Stimulated activated naive CD8-positive, alpha-beta T cell treated with anti-CD3 and anti-CD28 coated beads, Interleukin-15, Interleukin-2, amounts not matched to agents 100 ng/mL and 50 ng/mL, for 24 hours (primary cell): ENCODE data around the gene CTNNA3.

Source experiments
- H3K27ac Mint-ChIP-seq: one replicate; pipeline ENCODE4 v1.8.0; 2021; ENCODE audit warnings: mild to moderate bottlenecking, mixed read lengths
- H3K27me3 Mint-ChIP-seq: one replicate; pipeline ENCODE4 v1.8.0; 2021; ENCODE audit warnings: mixed read lengths
- H3K36me3 Mint-ChIP-seq: one replicate; pipeline ENCODE4 v1.8.0; 2021; ENCODE audit warnings: low read depth, mixed read lengths
- H3K4me1 Mint-ChIP-seq: one replicate; pipeline ENCODE4 v1.8.0; 2021; ENCODE audit warnings: low read depth, mixed read lengths
- H3K4me3 Mint-ChIP-seq: one replicate; pipeline ENCODE4 v1.8.0; 2021; ENCODE audit warnings: mild to moderate bottlenecking, mixed read lengths
- H3K9me3 Mint-ChIP-seq: one replicate; pipeline ENCODE4 v1.8.0; 2021; ENCODE audit warnings: mixed read lengths

Gene CTNNA3

DNA sequence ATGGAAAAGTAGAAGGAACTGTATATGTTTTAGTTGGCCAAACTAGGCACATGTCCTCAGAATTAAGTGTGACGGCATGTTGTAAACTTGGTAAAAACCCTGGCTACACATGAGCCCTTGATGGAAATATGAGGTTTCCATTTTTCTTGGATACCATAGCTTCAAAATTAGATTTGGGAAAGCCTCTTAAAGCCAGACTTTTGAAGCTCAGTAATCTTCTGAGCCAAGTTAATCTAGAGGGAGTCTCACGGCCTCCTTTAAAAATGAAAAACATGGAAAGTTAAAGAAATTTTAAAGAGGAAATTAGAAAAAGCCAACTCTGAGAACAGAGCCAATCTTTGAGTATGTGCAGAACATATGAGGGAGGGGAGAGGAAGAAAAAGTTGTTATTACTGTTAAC lies 376.0 kb downstream of the CTNNA3 start:
- peaks cover 17% of the 10 kb centered on the region for H3K9me3 Mint-ChIP-seq
- H3K27ac Mint-ChIP-seq, result no peak overlapping the region
- no peaks in the 10 kb centered on the region for H3K4me1 Mint-ChIP-seq
- no peaks in the 10 kb centered on the region for H3K36me3 Mint-ChIP-seq
- H3K27me3 Mint-ChIP-seq, result no peaks in the 10 kb centered on the region
- H3K4me3 Mint-ChIP-seq, result no peak overlapping the region

GRCh38 chr10:67308912-67309311 lies 387.1 kb downstream of the CTNNA3 start:
- no peak overlapping the region for H3K4me3 Mint-ChIP-seq
- H3K27me3 Mint-ChIP-seq, result no peaks in the 10 kb centered on the region
- H3K9me3 Mint-ChIP-seq, result no peaks in the 10 kb centered on the region
- H3K4me1 Mint-ChIP-seq, result no peaks in the 10 kb centered on the region
- H3K36me3 Mint-ChIP-seq, result no peaks in the 10 kb centered on the region
- no peak overlapping the region for H3K27ac Mint-ChIP-seq

GRCh38 chr10:67306588-67307205 lies 389.3 kb downstream of the CTNNA3 start:
- H3K9me3 Mint-ChIP-seq, result peaks cover 4% of the 10 kb centered on the region

DNA sequence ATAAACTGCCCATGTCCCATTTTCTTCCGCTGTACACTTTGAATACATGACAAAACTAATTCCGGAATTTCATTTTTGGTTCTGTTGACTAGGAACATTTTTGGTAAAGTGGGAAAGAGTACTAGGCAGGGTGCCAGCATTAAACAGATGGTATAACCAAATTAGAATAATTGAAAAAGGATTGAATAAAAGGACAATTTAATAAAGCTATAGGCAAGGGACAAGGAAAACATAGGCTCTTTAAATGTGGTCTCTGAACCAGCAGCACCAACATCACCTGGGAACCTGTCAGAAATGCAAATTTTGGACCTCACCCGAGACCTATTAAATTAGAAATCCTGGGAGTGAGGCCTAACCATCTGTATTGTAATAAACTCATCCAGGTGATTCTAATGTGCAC lies 393.3 kb downstream of the CTNNA3 start:
- H3K27me3 Mint-ChIP-seq, result no peaks in the 10 kb centered on the region
- no peak overlapping the region for H3K27ac Mint-ChIP-seq
- no peak overlapping the region for H3K4me3 Mint-ChIP-seq
- H3K36me3 Mint-ChIP-seq, result no peaks in the 10 kb centered on the region
- no peaks in the 10 kb centered on the region for H3K4me1 Mint-ChIP-seq
- peaks cover 4% of the 10 kb centered on the region for H3K9me3 Mint-ChIP-seq

More at GRCh38 chr10:67306588-67307205, 389.3 kb downstream of the CTNNA3 start:
- Mint-ChIP-seq H3K27ac (no peak overlapping the region), H3K36me3 (no peaks in the 10 kb centered on the region), H3K27me3 (no peaks in the 10 kb centered on the region), H3K4me1 (no peaks in the 10 kb centered on the region), H3K4me3 (no peak overlapping the region)

DNA sequence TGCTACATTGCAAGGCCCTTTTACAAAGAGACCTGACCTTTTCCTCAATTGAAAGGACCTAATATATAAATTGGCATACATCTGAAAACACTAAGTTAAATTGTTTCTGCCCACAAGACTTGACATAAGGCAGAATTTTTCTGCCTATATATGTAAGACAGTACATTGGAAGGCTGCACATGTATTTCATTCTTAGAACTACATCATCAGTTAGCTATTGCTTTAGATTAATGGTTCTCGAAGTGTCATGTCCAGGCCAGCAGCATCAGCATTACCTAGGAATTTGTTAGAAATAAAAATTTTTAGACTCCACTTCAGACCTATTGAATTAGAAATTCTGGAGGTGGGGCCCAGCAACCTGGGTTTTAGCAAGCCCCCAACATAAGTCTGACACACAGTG lies 396.2 kb downstream of the CTNNA3 start:
- Mint-ChIP-seq H3K4me1 (no peaks in the 10 kb centered on the region), H3K27ac (no peak overlapping the region), H3K27me3 (no peaks in the 10 kb centered on the region), H3K36me3 (no peaks in the 10 kb centered on the region), H3K9me3 (peaks cover 4% of the 10 kb centered on the region), H3K4me3 (no peak overlapping the region)

DNA sequence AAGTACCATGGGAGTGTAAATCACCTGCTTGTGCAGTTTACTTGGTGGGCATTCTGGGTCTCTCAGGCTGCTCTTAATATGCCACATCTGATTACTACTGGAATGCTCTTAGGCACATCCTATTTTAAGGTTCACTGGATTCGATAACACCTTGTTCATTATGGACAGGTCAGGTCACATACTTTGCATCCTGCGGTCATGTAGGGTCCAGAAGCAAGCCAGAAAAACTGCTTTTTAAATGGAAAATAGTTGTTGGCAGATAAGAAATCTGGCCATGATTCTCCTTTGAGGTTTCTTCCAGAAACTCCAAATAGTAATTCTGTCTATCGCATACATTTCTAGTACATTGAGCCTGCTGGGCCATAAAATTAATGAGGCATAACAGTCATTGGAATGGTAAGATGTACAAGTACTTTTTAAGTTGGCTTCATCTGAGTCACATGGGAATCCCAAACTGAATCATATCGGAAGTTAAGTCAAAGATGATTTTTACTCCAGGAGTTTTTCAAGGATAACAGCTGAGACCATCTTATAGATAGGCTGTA lies 398.3 kb downstream of the CTNNA3 start:
- no peaks in the 10 kb centered on the region for H3K4me1 Mint-ChIP-seq
- H3K36me3 Mint-ChIP-seq, result no peaks in the 10 kb centered on the region
- peaks cover 4% of the 10 kb centered on the region for H3K9me3 Mint-ChIP-seq
- H3K4me3 Mint-ChIP-seq, result no peak overlapping the region
- H3K27me3 Mint-ChIP-seq, result no peaks in the 10 kb centered on the region
- H3K27ac Mint-ChIP-seq, result no peak overlapping the region

GRCh38 chr10:67296926-67297325 lies 399.1 kb downstream of the CTNNA3 start:
- Mint-ChIP-seq H3K4me3 (no peak overlapping the region), H3K27me3 (no peaks in the 10 kb centered on the region)

DNA sequence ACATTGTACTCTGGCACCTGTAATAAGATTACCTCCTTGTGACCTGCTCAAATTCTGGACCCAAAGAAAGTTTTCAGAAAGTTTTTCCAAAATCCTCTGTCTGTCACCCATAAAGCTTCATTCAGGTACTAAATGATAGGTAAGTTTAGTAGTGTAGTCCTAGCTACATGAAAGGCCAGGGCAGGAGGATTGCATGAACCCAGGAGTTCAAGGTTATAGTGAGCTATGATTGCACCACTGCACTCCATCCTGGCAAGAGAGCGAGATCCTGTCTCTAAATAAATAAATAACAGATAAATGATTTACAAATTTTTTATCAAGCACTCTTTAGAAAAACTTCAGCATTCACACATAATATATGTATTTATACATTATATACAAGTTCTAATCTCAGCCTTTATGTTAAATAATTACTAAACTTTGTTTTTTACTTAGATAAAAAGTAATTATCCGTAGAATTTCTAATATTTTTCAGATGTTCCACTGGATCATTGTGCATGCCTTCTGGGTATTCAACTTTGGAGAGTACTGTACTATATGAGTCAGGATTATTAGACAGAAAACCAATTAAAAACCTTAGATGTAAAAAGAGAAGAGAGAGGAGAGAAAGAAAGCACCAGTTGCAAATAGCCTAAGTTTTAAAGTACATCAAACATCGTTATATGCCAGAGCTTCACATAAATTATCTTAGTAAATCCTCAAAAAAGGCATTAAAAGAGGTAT lies 407.1 kb downstream of the CTNNA3 start:
- H3K9me3 Mint-ChIP-seq, result no peaks in the 10 kb centered on the region
- H3K4me1 Mint-ChIP-seq, result no peaks in the 10 kb centered on the region
- no peak overlapping the region for H3K27ac Mint-ChIP-seq
- no peaks in the 10 kb centered on the region for H3K27me3 Mint-ChIP-seq
- no peaks in the 10 kb centered on the region for H3K36me3 Mint-ChIP-seq
- no peak overlapping the region for H3K4me3 Mint-ChIP-seq

More at GRCh38 chr10:67296926-67297325, 399.1 kb downstream of the CTNNA3 start:
- no peaks in the 10 kb centered on the region for H3K36me3 Mint-ChIP-seq
- H3K27ac Mint-ChIP-seq, result no peak overlapping the region
- H3K4me1 Mint-ChIP-seq, result no peaks in the 10 kb centered on the region
- peaks cover 1% of the 10 kb centered on the region for H3K9me3 Mint-ChIP-seq

DNA sequence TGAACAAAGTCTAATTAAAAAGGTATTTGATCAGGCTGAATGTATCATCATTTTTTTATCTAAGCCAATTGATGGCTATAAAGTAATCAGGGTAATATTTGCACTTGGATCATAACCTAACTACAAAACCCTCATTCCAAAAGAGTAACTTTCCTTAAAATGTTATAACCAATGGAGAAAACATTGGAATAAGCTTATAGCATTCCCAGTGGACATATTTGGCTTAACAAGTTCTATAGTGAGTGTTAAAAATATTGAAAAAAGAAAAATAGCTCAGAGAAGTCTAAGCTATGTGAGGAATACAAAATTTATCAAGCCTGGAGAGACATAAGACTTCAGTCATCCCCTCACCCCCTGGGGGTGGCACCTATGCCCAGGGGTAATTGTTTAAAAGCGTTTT lies 411.4 kb downstream of the CTNNA3 start:
- H3K4me1 Mint-ChIP-seq, result no peaks in the 10 kb centered on the region
- no peaks in the 10 kb centered on the region for H3K9me3 Mint-ChIP-seq
- no peak overlapping the region for H3K4me3 Mint-ChIP-seq
- no peaks in the 10 kb centered on the region for H3K27me3 Mint-ChIP-seq
- H3K36me3 Mint-ChIP-seq, result no peaks in the 10 kb centered on the region
- no peak overlapping the region for H3K27ac Mint-ChIP-seq

GRCh38 chr10:67282871-67283270 lies 413.1 kb downstream of the CTNNA3 start:
- no peaks in the 10 kb centered on the region for H3K27me3 Mint-ChIP-seq
- no peaks in the 10 kb centered on the region for H3K36me3 Mint-ChIP-seq
- no peak overlapping the region for H3K4me3 Mint-ChIP-seq
- H3K4me1 Mint-ChIP-seq, result no peaks in the 10 kb centered on the region
- no peak overlapping the region for H3K27ac Mint-ChIP-seq
- no peaks in the 10 kb centered on the region for H3K9me3 Mint-ChIP-seq

DNA sequence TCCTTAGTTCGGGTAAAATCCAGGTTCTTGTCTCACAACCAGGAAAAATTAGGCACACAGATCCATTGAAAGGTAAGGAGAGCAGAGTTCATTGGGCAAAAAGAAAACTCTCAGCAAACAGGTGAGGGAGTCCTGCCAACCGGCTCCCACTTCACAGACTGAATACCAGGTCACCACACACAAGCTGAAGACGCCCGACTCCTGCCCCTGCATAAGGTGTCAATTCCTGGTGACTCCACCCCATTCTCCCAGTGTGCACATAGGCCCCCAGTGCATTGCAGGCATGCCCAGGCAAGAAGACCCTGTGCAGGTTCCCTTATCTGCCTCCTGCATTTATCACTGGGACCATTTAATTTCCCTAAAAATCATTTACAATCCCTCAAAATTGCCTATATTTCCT lies 415.6 kb downstream of the CTNNA3 start:
- Mint-ChIP-seq H3K4me1 (no peaks in the 10 kb centered on the region), H3K27ac (no peak overlapping the region), H3K9me3 (no peaks in the 10 kb centered on the region), H3K27me3 (no peaks in the 10 kb centered on the region), H3K36me3 (no peaks in the 10 kb centered on the region), H3K4me3 (no peak overlapping the region)

DNA sequence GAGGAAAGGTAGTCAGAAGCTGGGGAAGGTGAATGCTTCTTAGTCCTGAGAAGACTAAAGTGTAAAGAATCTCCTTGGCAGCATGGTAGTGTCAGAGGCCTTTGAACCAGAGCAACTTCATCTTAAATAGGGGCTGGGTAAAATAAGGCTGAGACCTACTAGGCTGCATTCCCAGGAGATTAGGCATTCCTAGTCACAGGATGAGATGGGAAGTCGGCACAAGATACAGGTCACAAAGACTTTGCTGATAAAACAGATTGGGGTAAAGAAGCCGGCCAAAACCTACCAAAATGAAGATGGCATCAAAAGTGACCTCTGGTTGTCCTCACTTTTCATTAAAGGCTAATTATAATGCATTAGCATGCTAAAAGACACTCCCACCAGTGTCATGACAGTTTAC lies 418.6 kb downstream of the CTNNA3 start:
- Mint-ChIP-seq H3K36me3 (no peaks in the 10 kb centered on the region), H3K4me1 (no peaks in the 10 kb centered on the region), H3K27me3 (no peaks in the 10 kb centered on the region), H3K9me3 (no peaks in the 10 kb centered on the region), H3K4me3 (no peak overlapping the region), H3K27ac (no peak overlapping the region)

DNA sequence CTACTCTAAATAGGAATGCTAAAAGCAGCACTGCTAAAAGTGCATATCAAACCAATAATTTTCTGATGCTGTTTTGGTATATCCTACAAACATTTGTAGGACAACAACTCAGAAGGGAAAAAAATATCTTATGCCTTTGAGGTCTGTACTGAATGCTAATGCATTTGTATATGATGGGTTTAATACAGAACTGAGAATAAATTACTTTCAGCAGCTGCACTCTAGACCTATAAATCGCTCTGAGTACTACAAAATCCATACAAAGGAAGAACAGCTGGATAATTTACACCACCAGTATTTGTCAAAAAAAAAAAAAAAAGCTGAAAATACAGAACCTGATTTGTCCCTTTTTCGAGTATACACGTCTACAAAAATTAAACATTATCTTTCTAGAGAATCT lies 426.2 kb downstream of the CTNNA3 start:
- Mint-ChIP-seq H3K27ac (no peak overlapping the region), H3K36me3 (no peaks in the 10 kb centered on the region), H3K4me3 (no peak overlapping the region), H3K27me3 (no peaks in the 10 kb centered on the region), H3K4me1 (no peaks in the 10 kb centered on the region), H3K9me3 (no peaks in the 10 kb centered on the region)

- Mint-ChIP-seq H3K27ac (no peak overlapping the region), H3K4me1 (no peaks in the 10 kb centered on the region), H3K36me3 (no peaks in the 10 kb centered on the region), H3K9me3 (no peaks in the 10 kb centered on the region), H3K27me3 (no peaks in the 10 kb centered on the region), H3K4me3 (no peak overlapping the region)
These were observed 427.8 kb downstream of the CTNNA3 start for GRCh38 chr10:67268146-67268545.

DNA sequence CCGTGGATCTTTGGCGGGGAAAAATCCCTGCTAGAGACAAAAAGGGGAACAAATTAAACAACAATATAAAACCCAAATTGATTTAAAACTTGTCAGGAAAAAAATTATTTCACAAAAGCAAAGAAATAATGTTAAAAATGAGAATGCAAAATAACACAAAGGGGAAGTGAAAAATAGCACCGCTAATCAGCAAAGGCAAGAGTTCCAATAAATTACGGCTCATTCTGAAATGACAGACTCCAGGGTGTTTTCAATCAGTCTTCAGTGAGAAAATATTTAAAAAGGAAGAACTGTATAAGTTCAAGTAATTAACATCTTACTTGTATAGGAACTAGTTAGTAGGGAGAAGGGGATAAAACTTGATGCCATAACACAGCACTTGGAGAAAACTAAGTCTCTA lies 433.3 kb downstream of the CTNNA3 start:
- Mint-ChIP-seq H3K27ac (no peak overlapping the region), H3K36me3 (no peaks in the 10 kb centered on the region), H3K4me1 (no peaks in the 10 kb centered on the region), H3K4me3 (no peak overlapping the region), H3K9me3 (no peaks in the 10 kb centered on the region), H3K27me3 (no peaks in the 10 kb centered on the region)
